Frontal cortex (tissue), 4 donors: ENCODE data around the gene SELENON. TPM values are rescaled to one million over a fixed set of nuclear protein-coding genes. Genes with fewer than 3 reads are reported as not detected.

Experiments used
- DNase-seq, 2 donors: peaks; one replicate each; pipeline ENCODE4 v3.0.0; 2012; ENCODE audit warnings: low spot score in 2 of 2
- FAIRE-seq: peaks from 2 replicates; lab custom pipeline; 2012; peaks lifted over from hg19 to GRCh38; lab: Jason Lieb, UNC
- total RNA-seq: library from RNA; depleted of rRNA; stranded (reverse); fragments of >200 nt; gene quantifications from one replicate; pipeline ENCODE4 v1.2.3, GENCODE V29; 2014
- donor health status: control.
- donor health status: control.
- donor health status: control.

The SELENON gene
- total RNA-seq, 1 donor from 2014 or later: 6.1 TPM

GRCh38 chr1:25787760-25788166 lies 12.2 kb upstream of the SELENON start:
- DNase-seq: no peak
- FAIRE-seq: no peak

- FAIRE-seq: no peak
Observed at GRCh38 chr1:25790472-25790871, 9.5 kb upstream of the SELENON start.

GRCh38 chr1:25792115-25792514 lies 7.9 kb upstream of the SELENON start:
- no peak for FAIRE-seq
- no peak for DNase-seq

More at GRCh38 chr1:25790472-25790871, 9.5 kb upstream of the SELENON start:
- no peak for DNase-seq

GRCh38 chr1:25793585-25794170 lies 6.3 kb upstream of the SELENON start:
- FAIRE-seq (no peak), DNase-seq (no peak)

- DNase-seq (no peak), FAIRE-seq (no peak)
Observed at GRCh38 chr1:25794325-25794724, 5.7 kb upstream of the SELENON start.

- DNase-seq (no peak), FAIRE-seq (no peak)
Observed at GRCh38 chr1:25795211-25795610, 4.8 kb upstream of the SELENON start.

- FAIRE-seq (no peak), DNase-seq (no peak)
Observed at GRCh38 chr1:25795946-25796810, 3.8 kb upstream of the SELENON start.

GRCh38 chr1:25796811-25797458 lies 3.1 kb upstream of the SELENON start:
- no peak for FAIRE-seq
- peak in 1 of 2 donors; percentile 73 for DNase-seq

GRCh38 chr1:25797939-25798338 lies 2.1 kb upstream of the SELENON start:
- DNase-seq (no peak), FAIRE-seq (no peak)

GRCh38 chr1:25798666-25799351 lies 1.2 kb upstream of the SELENON start:
- FAIRE-seq (no peak), DNase-seq (no peak)

- FAIRE-seq: no peak
Observed at GRCh38 chr1:25799352-25799934, 550 bp upstream of the SELENON start.

GRCh38 chr1:25800703-25801377 lies 847 bp downstream of the SELENON start:
- FAIRE-seq: no peak

More at GRCh38 chr1:25799352-25799934, 550 bp upstream of the SELENON start:
- DNase-seq: no peak

GRCh38 chr1:25802915-25803314 lies 2.9 kb downstream of the SELENON start:
- DNase-seq: no peak
- FAIRE-seq: no peak

More at GRCh38 chr1:25800703-25801377, 847 bp downstream of the SELENON start:
- no peak for DNase-seq

- FAIRE-seq (no peak), DNase-seq (no peak)
Observed at GRCh38 chr1:25803368-25803767, 3.4 kb downstream of the SELENON start.

- DNase-seq (no peak), FAIRE-seq (no peak)
Observed at GRCh38 chr1:25804244-25804963, 4.4 kb downstream of the SELENON start.

GRCh38 chr1:25804964-25805862 lies 5.2 kb downstream of the SELENON start:
- no peak for FAIRE-seq

GRCh38 chr1:25805863-25806225 lies 5.9 kb downstream of the SELENON start:
- no peak for FAIRE-seq
- DNase-seq: peak; percentile 58 to 65

More at GRCh38 chr1:25804964-25805862, 5.2 kb downstream of the SELENON start:
- no peak for DNase-seq

GRCh38 chr1:25806418-25806817 lies 6.4 kb downstream of the SELENON start:
- FAIRE-seq: no peak
- no peak for DNase-seq
